ENCODE measurements around the gene AMTN.

- TF ChIP-seq TAF1 (IDR thresholded peaks at IDR 0.05; ENCODE audit: borderline replicate concordance, insufficient read depth, low read length): no peak
- TF ChIP-seq POLR2AphosphoS5 (IDR thresholded peaks at IDR 0.05; ENCODE audit: low read depth, low read length): no peak
These were observed 38.5 kb downstream of the AMTN start for GRCh38 chr4:70556856-70557255.

All from PFSK-1 (cell line).